Mesendoderm (in vitro differentiated cells): ENCODE data around the gene CRTAP.
"Not testable (repeated sequence)": the region's sequence is repeated elsewhere in the genome, so short reads cannot be mapped to it uniquely, and the experiment has no call there.

Experiments used
- DNase-seq: peaks from one replicate; pipeline ENCODE4 v3.0.0; 2013
- H2AK5ac ChIP-seq: 2 replicates; pipeline ENCODE4 v1.6.1; 2013; ENCODE audit warnings: low read length, inconsistent platforms
- H2BK120ac ChIP-seq: 2 replicates; pipeline ENCODE4 v1.6.1; 2013; ENCODE audit warnings: low read depth, mild to moderate bottlenecking, low read length, moderate library complexity, mixed read lengths
- H2BK15ac ChIP-seq: replicated peaks from 2 replicates; pipeline ENCODE4 v1.6.1; 2013; ENCODE audit warnings: low read depth, mild to moderate bottlenecking, moderate library complexity
- H2BK5ac ChIP-seq: 2 replicates; pipeline ENCODE4 v1.6.1; 2013; ENCODE audit warnings: low read length, inconsistent platforms
- H3K18ac ChIP-seq: 2 replicates; pipeline ENCODE4 v1.6.1; 2013; ENCODE audit warnings: mild to moderate bottlenecking, low read length, mixed read lengths
- H3K23ac ChIP-seq: one replicate; pipeline ENCODE4 v1.6.1; 2013; ENCODE audit warnings: low read length
- H3K27ac ChIP-seq: 2 replicates; pipeline ENCODE4 v1.5.1; 2013; ENCODE audit warnings: low read depth, mild to moderate bottlenecking, inconsistent platforms, low read length, moderate library complexity
- H3K27me3 ChIP-seq: 2 replicates; pipeline ENCODE4 v1.6.1; 2013; ENCODE audit warnings: low read length, control low read depth, mild to moderate bottlenecking, inconsistent platforms; ENCODE audit not compliant: insufficient read depth, poor library complexity
- H3K36me3 ChIP-seq: 2 replicates; pipeline ENCODE4 v1.6.1; 2013; ENCODE audit warnings: low read length, inconsistent platforms; ENCODE audit not compliant: control insufficient read depth, insufficient read depth
- H3K4ac ChIP-seq: one replicate; pipeline ENCODE4 v1.6.1; 2013; ENCODE audit warnings: low read depth, mild to moderate bottlenecking, low read length, moderate library complexity
- H3K4me1 ChIP-seq: 2 replicates; pipeline ENCODE4 v1.6.1; 2013; ENCODE audit warnings: low read depth, low read length, inconsistent platforms; ENCODE audit not compliant: control insufficient read depth
- H3K4me2 ChIP-seq: 2 replicates; pipeline ENCODE4 v1.6.1; 2013; ENCODE audit warnings: low read length
- H3K4me3 ChIP-seq: 2 replicates; pipeline ENCODE4 v1.5.1; 2013; ENCODE audit warnings: mild to moderate bottlenecking, low read length
- H3K56ac ChIP-seq: one replicate; pipeline ENCODE4 v1.6.1; 2013; ENCODE audit warnings: low read length
- H3K79me1 ChIP-seq: 2 replicates; pipeline ENCODE4 v1.6.1; 2013; ENCODE audit warnings: low read length, inconsistent platforms
- H3K79me2 ChIP-seq: 2 replicates; pipeline ENCODE4 v1.6.1; 2013; ENCODE audit warnings: mild to moderate bottlenecking, low read length; ENCODE audit not compliant: control insufficient read depth, insufficient read depth
- H3K9ac ChIP-seq: 2 replicates; pipeline ENCODE4 v1.6.1; 2013; ENCODE audit warnings: low read length, inconsistent platforms
- H4K5ac ChIP-seq: one replicate; pipeline ENCODE4 v1.6.1; 2013; ENCODE audit warnings: low read length
- H4K8ac ChIP-seq: one replicate; pipeline ENCODE4 v1.6.1; 2013; ENCODE audit warnings: low read depth, mild to moderate bottlenecking, control low read depth, low read length, moderate library complexity
- WGBS: extraction: QIAGEN DNeasy Blood & Tissue Kit; methylation state at CpG from one replicate; pipeline ENCODE4 v1.1.7; 2013; ENCODE audit warnings: low lambda C conversion rate, missing lambda C conversion rate; ENCODE audit not compliant: insufficient coverage; ENCODE audit errors: extremely low coverage; 5-methylcytosine and 5-hydroxymethylcytosine counted together

CRTAP gene

GRCh38 chr3:33100229-33100628 lies 13.6 kb upstream of the CRTAP start:
- Histone ChIP-seq H4K8ac (no peak overlapping the region), H4K5ac (no peak overlapping the region), H3K79me1 (peaks cover 3% of the 10 kb centered on the region), H3K4me1 (peaks cover 3% of the 10 kb centered on the region), H3K27ac (no peak overlapping the region), H2BK15ac (no peak overlapping the region), H3K79me2 (peaks cover 5% of the 10 kb centered on the region), H3K18ac (no peak overlapping the region), H3K4me2 (no peak overlapping the region), H3K4me3 (no peak overlapping the region), H3K56ac (no peak overlapping the region), H3K27me3 (no peaks in the 10 kb centered on the region), H2AK5ac (no peak overlapping the region), H2BK5ac (no peak overlapping the region), H2BK120ac (no peak overlapping the region), H3K9ac (no peak overlapping the region), H3K23ac (no peak overlapping the region), H3K36me3 (no peaks in the 10 kb centered on the region), H3K4ac (no peak overlapping the region)
- no peak for DNase-seq
- WGBS, result no CpG with 5 or more reads among the region's 2 CpGs

DNA sequence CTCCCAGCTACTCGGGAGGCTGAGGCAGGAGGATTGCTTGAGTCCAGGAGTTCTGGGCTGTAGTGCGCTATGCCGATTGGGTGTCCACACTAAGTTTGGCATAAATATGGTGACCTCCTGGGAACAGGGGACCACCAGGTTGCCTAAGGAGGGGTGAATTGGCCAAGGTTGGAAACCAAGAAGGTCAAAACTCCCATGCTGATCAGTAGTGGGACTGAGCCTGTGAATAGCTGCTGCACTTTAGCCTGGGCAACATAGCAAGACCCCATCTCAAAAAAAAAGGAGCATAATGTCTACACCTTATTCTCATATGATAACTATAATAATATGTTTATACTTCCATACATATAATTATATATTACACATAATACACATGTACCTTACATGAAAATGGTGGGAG lies 10.8 kb upstream of the CRTAP start:
- no peaks in the 10 kb centered on the region for H3K27me3 ChIP-seq
- H3K36me3 ChIP-seq, result no peaks in the 10 kb centered on the region
- H2BK5ac ChIP-seq, result no peak overlapping the region
- no peak overlapping the region for H4K8ac ChIP-seq
- H3K4ac ChIP-seq, result no peak overlapping the region
- no peak overlapping the region for H3K4me2 ChIP-seq
- H3K4me1 ChIP-seq, result no peaks in the 10 kb centered on the region
- H3K56ac ChIP-seq, result no peak overlapping the region
- H2BK15ac ChIP-seq, result no peak overlapping the region
- H4K5ac ChIP-seq, result no peak overlapping the region
- H2BK120ac ChIP-seq, result no peak overlapping the region
- H3K23ac ChIP-seq, result no peak overlapping the region
- H2AK5ac ChIP-seq, result no peak overlapping the region
- no peak overlapping the region for H3K18ac ChIP-seq
- WGBS, result no CpG with 5 or more reads among the region's 3 CpGs
- no peaks in the 10 kb centered on the region for H3K79me2 ChIP-seq
- no peaks in the 10 kb centered on the region for H3K79me1 ChIP-seq
- no peak overlapping the region for H3K9ac ChIP-seq
- H3K4me3 ChIP-seq, result no peak overlapping the region
- DNase-seq, result no peak
- no peak overlapping the region for H3K27ac ChIP-seq

DNA sequence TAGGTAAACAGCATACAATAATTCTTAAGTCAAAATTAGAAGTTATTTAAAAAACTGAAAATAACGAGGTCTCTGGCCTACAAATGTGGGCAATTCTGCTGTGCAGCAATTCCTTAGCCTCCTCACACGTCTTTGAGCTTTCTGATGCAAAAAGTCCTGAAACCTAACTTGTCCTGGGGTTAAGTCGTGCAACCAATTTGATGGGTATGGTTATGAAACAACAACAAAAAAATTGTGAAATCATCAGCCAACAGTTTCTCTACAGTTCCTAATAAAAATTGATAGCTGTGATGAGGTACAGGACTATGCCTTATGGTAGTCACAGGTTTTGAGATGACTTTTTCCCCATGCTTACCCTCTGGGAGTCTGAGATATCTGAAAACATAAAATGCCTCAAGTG lies 10.3 kb upstream of the CRTAP start:
- H3K4ac ChIP-seq, result no peak overlapping the region
- H3K23ac ChIP-seq, result no peak overlapping the region
- no peaks in the 10 kb centered on the region for H3K36me3 ChIP-seq
- H4K8ac ChIP-seq, result no peak overlapping the region
- no peak overlapping the region for H3K27ac ChIP-seq
- no peaks in the 10 kb centered on the region for H3K79me1 ChIP-seq
- H4K5ac ChIP-seq, result no peak overlapping the region
- no peak for DNase-seq
- no peak overlapping the region for H3K56ac ChIP-seq
- H3K4me2 ChIP-seq, result no peak overlapping the region
- H2AK5ac ChIP-seq, result no peak overlapping the region
- no CpG with 5 or more reads among the region's 3 CpGs for WGBS
- no peaks in the 10 kb centered on the region for H3K79me2 ChIP-seq
- no peak overlapping the region for H3K9ac ChIP-seq
- H3K4me3 ChIP-seq, result no peak overlapping the region
- H2BK120ac ChIP-seq, result no peak overlapping the region
- H3K18ac ChIP-seq, result no peak overlapping the region
- no peak overlapping the region for H2BK5ac ChIP-seq
- H3K4me1 ChIP-seq, result no peaks in the 10 kb centered on the region
- no peak overlapping the region for H2BK15ac ChIP-seq
- H3K27me3 ChIP-seq, result no peaks in the 10 kb centered on the region

DNA sequence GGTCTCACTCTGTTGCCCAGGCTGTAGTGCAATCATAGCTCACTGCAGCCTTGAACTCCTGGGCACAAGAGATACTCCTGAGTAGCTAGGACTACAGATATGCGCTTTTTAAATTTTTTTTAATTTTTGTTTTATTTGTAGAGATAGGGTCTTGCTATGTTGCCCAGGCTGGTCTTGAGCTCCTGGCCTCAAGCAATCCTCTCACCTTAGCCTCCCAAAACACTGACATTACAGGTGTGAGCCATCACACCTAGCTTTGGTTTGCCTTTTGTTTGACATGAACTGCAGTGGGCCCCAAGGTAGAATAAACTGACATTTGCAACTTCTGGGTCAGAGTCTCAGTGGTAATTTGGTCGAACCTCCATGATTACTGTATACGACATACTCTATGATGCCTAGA lies 9.0 kb upstream of the CRTAP start:
- Histone ChIP-seq H4K8ac (no peak overlapping the region), H3K4me1 (no peaks in the 10 kb centered on the region), H3K56ac (no peak overlapping the region)

GRCh38 chr3:33105341-33105948 lies 8.4 kb upstream of the CRTAP start:
- H3K36me3 ChIP-seq, result no peaks in the 10 kb centered on the region
- no peak overlapping the region for H3K4ac ChIP-seq
- no peak overlapping the region for H3K9ac ChIP-seq
- no peak overlapping the region for H2BK15ac ChIP-seq
- no CpG with 5 or more reads among the region's 3 CpGs for WGBS
- no peak overlapping the region for H2BK120ac ChIP-seq
- no peak for DNase-seq
- no peak overlapping the region for H4K5ac ChIP-seq
- no peak overlapping the region for H3K18ac ChIP-seq
- no peaks in the 10 kb centered on the region for H3K4me1 ChIP-seq
- H2AK5ac ChIP-seq, result no peak overlapping the region
- H3K4me3 ChIP-seq, result no peak overlapping the region
- H3K23ac ChIP-seq, result no peak overlapping the region
- no peaks in the 10 kb centered on the region for H3K27me3 ChIP-seq
- no peaks in the 10 kb centered on the region for H3K79me1 ChIP-seq
- no peak overlapping the region for H2BK5ac ChIP-seq
- no peak overlapping the region for H3K4me2 ChIP-seq
- no peaks in the 10 kb centered on the region for H3K79me2 ChIP-seq
- no peak overlapping the region for H4K8ac ChIP-seq
- H3K27ac ChIP-seq, result no peak overlapping the region
- no peak overlapping the region for H3K56ac ChIP-seq

More for the DNA sequence above, 9.0 kb upstream of the CRTAP start:
- no peak overlapping the region for H2BK5ac ChIP-seq
- no peaks in the 10 kb centered on the region for H3K36me3 ChIP-seq
- no peak overlapping the region for H3K23ac ChIP-seq
- no peak overlapping the region for H2AK5ac ChIP-seq
- WGBS, result no CpG with 5 or more reads among the region's 3 CpGs
- no peak overlapping the region for H3K27ac ChIP-seq
- H2BK15ac ChIP-seq, result no peak overlapping the region
- no peak overlapping the region for H3K4me3 ChIP-seq
- no peak overlapping the region for H3K4ac ChIP-seq
- H4K5ac ChIP-seq, result no peak overlapping the region
- no peak overlapping the region for H3K18ac ChIP-seq
- no peaks in the 10 kb centered on the region for H3K79me2 ChIP-seq
- H3K27me3 ChIP-seq, result no peaks in the 10 kb centered on the region
- H3K79me1 ChIP-seq, result no peaks in the 10 kb centered on the region
- no peak overlapping the region for H2BK120ac ChIP-seq
- H3K9ac ChIP-seq, result no peak overlapping the region
- no peak overlapping the region for H3K4me2 ChIP-seq
- no peak for DNase-seq

- H2AK5ac ChIP-seq, H3K79me2 ChIP-seq, H4K8ac ChIP-seq, H4K5ac ChIP-seq, DNase-seq, H3K18ac ChIP-seq, H3K79me1 ChIP-seq, H3K36me3 ChIP-seq, H2BK120ac ChIP-seq, H3K4me1 ChIP-seq, H2BK15ac ChIP-seq, H3K9ac ChIP-seq, H3K27me3 ChIP-seq, H3K27ac ChIP-seq, H3K4me2 ChIP-seq, H2BK5ac ChIP-seq, H3K4ac ChIP-seq, H3K23ac ChIP-seq, H3K56ac ChIP-seq, H3K4me3 ChIP-seq: not testable (repeated sequence)
- no CpG with 5 or more reads among the region's 2 CpGs for whole genome bisulfite sequencing
Measured at GRCh38 chr3:33106854-33107253, 7.0 kb upstream of the CRTAP start.
